Measurements from ENCODE around the gene ZDHHC12.
"Not testable (repeated sequence)": the region's sequence is repeated elsewhere in the genome, so short reads cannot be mapped to it uniquely, and the experiment has no call there.

Gene ZDHHC12

GRCh38 chr9:128706671-128707381, 17.1 kb downstream of the ZDHHC12 start:
- no peak for DNase-seq

GRCh38 chr9:128706045-128706444, 17.9 kb downstream of the ZDHHC12 start:
- no peak for DNase-seq

- no peak for DNase-seq
These were observed 18.6 kb downstream of the ZDHHC12 start for GRCh38 chr9:128705051-128705965.

GRCh38 chr9:128704356-128704670, 19.6 kb downstream of the ZDHHC12 start:
- DNase-seq = no peak

GRCh38 chr9:128703616-128704355, 20.1 kb downstream of the ZDHHC12 start:
- DNase-seq = no peak

- no peak for DNase-seq
These were observed 20.8 kb downstream of the ZDHHC12 start for GRCh38 chr9:128702949-128703615.

- DNase-seq = peak; percentile 14 to 66
These were observed 21.4 kb downstream of the ZDHHC12 start, which contains the start of gene PKN3 for GRCh38 chr9:128702445-128702948. PKN3 (plus strand) TSS chr9:128702503; CDS start chr9:128702916, 413 bp downstream.

- no peak for DNase-seq
These were observed 22.6 kb downstream of the ZDHHC12 start for GRCh38 chr9:128701227-128701854.

GRCh38 chr9:128699096-128699795, 24.7 kb downstream of the ZDHHC12 start:
- DNase-seq = not testable (repeated sequence)

- no peak for DNase-seq
These were observed 26.8 kb downstream of the ZDHHC12 start for GRCh38 chr9:128696923-128697707.

GRCh38 chr9:128694344-128694743, 29.6 kb downstream of the ZDHHC12 start:
- no peak for DNase-seq

GRCh38 chr9:128693738-128694137, 30.2 kb downstream of the ZDHHC12 start:
- not testable (repeated sequence) for DNase-seq

- no peak for DNase-seq
These were observed 33.3 kb downstream of the ZDHHC12 start for GRCh38 chr9:128690684-128691034.

GRCh38 chr9:128689820-128690683, 33.9 kb downstream of the ZDHHC12 start:
- peak in 1 of 2 donors; percentile 36 for DNase-seq

- DNase-seq = peak; percentile 56 to 72
These were observed 34.6 kb downstream of the ZDHHC12 start for GRCh38 chr9:128689293-128689774.

- DNase-seq = peak; percentile 83 to 89
These were observed 35.2 kb downstream of the ZDHHC12 start, which contains the start of gene SET for GRCh38 chr9:128688501-128689292. SET (plus strand) TSS chr9:128689222; CDS start chr9:128689583, 361 bp downstream.

GRCh38 chr9:128687453-128687852, 36.5 kb downstream of the ZDHHC12 start:
- no peak for DNase-seq

Data from hippocampal formation (tissue), 2 donors.